ENCODE data around the gene AIMP1.
"Not testable (repeated sequence)": the region's sequence is repeated elsewhere in the genome, so short reads cannot be mapped to it uniquely, and the experiment has no call there.

The AIMP1 gene

DNA sequence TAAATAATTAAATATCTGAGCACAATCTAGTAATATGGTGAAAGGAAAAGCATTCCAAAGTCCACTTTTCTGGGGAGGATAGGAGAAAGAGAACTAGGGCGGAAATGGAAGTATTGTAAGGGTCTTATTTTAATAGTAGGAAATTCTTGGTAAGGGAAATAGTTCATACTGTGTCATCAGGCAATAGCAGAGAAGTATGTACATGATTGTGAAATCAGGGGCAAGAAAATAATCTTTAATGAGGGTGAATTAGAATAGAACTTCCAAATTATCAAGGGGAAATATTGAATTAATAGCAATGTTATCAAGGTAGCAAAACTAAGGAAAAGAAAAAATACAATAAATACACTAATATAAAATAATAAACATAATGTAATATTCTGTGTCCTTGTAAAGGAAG lies 37.4 kb downstream of the AIMP1 start:
- DNase-seq = no peak

DNA sequence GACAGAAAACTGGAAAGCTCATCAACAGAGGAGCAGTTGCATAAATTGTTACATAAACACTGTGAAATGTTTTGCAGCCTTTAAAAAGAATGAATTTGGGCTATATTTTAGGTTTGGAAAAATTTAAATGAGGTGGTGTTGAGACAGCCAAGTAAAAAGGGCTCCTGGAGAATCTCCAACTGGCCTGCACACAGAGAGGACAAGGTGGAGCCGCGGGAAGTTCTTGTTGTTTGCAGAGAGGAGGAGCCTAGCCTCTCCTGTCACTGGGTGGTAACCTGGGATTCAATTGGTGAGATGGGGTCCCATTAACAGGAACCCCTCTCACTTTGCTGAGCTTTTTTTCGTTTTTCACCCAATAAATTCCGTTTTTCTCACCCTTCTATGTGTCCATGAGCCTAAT lies 38.8 kb downstream of the AIMP1 start:
- no peak for DNase-seq

DNA sequence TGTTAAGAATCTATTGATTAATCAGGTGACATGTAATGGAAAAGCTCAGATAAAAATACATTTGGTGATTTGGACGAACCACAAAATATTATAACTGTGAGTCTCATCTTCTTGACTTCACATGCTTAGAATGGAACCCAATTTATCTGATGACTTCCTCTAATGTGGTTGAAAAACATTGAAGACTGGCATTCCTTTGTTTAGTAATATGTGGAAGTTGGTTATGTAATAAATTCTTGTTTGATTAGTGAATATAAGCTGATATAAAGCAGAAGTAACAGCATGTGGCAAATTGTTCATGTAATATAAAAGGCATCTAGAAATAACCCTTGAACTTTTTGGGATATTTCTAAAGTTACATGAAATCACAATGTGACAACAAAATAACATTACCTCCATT lies 42.5 kb downstream of the AIMP1 start:
- no peak for DNase-seq

DNA sequence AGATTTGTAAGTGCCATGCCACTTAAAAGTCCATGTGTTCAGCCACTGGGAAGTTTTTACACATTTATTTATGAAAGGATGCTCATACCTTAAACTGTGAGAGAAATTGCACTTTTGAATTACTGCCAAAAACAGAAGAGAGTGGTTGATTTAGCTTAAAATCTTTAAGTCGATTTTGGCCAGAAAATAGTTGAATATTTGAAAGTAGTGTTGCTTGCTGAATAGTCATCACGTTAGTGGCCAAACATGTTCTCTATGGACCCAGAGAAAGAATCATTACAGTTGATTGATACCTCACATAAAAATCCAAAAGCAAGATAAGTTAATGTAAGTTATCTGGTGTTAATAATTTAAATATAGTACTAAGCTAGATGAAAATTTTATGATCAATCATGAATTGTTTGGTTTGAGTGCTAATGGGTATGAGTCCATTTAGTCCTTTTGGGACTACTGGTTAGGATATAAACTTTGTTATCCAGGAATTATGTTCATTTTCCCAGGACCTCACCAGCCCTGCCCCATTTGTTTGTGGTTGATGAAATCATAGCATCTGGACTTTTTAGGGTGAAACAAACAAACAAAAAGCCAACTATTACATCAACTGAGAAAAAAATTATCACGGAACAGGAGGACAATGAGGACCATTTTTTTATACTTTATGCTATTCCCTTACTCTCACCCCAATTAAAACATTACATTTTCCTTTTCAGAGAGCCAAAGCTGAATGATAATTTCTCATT lies 45.9 kb downstream of the AIMP1 start:
- no peak for DNase-seq

DNA sequence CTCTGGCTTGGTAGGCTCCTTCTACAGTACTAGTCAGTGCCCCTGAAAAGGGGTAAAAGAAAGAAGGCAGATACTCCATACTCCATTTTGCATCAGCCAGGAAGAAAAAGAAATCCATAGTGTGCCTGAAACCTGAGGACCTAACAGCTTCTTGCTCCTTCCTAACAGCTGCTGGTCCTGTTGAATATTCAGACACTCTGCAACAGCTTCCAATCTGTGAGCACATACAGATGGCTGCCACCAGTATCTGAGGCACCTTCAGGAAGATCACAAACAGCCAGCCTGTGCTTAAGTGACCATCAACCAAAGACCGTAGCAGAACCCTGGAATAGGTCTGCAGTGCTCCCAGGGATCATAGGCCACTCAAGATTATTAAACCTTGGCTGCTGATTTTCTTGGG lies 47.9 kb downstream of the AIMP1 start:
- no peak for DNase-seq

DNA sequence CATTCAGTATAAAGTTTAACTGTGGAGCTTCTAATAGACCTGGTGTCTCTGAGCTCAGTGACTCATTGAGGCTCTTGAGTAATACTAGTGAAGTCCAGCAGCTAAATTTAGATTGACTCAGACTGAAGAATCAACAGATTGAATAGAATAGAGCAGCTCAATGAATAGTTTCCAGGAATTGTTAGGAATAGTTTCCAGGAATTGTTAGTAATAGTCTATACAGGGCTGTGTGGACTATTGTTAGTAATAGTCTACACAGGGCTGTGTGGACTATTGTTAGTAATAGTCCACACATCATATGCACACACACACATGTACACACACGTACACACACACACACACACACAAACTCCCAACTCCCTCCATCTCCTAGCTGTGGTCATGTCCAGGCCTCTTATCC lies 49.3 kb downstream of the AIMP1 start:
- no peak for DNase-seq

DNA sequence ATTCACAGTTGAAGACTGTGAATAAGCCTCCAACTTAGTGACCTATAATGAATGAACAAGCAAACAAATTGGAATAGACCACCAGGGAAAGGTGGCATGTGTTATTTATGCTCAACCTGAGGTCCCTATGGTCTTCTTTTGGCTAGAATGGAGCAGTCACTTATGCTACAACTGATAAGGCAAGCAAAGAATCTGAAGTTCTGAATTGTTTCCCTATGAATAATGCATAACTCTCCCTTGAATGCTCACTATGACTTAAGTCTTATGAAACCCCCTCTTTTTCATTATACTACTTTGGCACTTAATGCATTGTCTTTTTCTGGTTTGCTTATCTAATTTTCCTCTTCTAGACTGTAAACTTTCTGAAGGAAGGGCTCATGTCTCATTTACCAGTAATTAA lies 49.7 kb downstream of the AIMP1 start:
- no peak for DNase-seq

DNA sequence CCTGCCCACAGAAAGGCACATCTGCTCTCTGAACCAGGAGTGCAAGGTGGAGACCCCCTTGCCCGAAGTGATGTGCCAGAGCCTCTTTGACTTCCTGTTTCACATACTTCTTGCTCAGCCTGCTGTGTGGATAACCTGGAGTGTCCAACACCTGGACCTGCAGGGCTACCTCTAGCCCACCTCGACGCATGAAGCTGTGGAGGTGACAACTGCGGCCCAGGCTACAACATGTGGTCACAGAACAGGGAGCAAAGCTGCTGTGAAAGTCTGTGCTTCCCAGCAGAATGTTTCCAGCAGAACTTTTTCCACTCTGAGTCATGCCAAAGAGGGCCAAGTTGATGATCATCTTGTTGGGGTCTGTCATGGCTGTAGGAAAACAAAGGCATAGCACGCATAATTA lies 50.7 kb downstream of the AIMP1 start:
- no peak for DNase-seq

DNA sequence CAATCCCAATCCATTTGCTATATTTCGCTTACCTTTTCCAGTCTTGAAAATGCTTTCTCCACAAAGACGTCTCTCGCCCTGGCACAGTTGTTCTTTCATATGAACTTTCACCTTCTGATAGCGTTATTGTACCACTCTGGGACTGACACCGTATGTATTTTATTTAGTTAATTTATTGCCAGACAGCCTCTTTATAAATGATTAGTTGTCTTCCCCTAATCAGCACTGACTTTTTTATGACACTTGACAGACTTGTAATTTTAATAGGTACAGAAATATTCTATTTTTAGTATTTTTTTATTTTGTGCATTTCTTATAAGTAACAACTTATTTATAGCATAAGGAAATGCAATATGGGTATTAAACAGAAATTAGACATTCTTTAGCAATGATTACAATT lies 52.3 kb downstream of the AIMP1 start, which contains the start of gene GIMD1:
Gene GIMD1, minus strand, starts transcription at position 101 of the 400 bp plus-strand sequence. CDS start 1,343 bp downstream, outside the sequence.
- no peak for DNase-seq

DNA sequence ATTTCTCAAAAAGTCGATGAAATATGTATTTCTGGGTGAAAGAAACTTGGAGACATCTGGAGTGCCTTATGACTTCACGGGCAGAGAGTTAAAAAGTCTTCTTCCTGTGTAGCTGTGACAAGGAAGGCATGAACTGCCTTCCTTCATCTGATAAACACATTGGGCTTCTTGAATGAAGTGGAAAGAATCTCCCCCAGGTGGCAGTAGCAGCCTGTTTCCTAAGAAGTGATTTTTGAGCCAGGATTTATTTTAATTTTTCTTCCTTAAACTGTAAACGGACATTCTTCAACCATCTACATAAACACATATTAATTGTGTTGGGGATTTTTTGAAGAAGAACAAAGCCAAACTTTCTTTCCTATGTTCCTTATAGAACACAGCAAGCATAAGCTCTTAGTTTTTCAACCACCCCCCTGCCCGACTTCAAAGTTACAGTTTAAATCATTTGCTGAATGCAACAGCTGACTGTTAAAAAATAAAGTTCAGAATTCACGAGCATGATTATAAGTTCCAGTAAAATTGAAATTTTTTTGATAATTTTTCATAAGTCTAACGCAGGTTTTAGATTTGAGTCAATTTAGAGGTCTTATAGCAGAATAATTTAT lies 53.2 kb downstream of the AIMP1 start:
- DNase-seq = peak; percentile 23

DNA sequence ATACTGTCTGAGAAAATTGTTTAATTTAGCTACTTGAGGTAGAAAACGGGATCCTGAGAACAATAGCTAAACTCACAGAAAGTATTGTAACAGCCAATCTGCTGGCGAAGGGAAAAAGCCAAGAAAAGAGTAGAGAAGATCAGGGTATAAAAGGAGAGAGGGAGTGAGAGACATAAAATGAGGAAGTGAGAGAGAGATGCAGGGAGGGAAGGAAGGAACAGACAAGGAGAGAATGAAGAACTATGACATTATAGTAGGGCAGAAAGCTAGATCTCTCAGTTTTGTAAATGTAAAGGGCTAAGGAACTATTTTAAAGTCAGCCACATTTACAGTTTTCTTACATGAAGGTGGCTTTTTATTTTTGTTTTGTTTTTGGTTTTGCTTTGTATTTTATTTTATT lies 53.9 kb downstream of the AIMP1 start:
- DNase-seq = no peak

DNA sequence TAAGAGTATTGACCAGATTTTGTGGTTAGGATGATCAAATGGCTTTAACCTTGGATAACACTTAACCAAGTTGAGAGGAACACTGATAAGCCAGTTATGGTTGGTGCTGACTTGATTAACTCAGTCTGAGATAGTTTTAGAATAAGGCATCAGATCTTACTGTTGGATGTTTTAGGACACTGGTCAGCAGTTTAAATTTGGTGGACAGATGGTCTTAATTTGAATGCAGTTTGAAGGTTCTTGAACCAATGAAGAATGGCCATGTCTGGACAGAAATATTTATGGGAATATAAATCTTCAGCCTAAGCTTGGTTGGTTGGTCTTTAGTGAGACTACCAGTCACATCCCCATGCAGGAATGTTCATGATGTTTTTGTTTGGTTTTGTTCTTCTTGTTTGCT lies 54.8 kb downstream of the AIMP1 start:
- DNase-seq = no peak

DNA sequence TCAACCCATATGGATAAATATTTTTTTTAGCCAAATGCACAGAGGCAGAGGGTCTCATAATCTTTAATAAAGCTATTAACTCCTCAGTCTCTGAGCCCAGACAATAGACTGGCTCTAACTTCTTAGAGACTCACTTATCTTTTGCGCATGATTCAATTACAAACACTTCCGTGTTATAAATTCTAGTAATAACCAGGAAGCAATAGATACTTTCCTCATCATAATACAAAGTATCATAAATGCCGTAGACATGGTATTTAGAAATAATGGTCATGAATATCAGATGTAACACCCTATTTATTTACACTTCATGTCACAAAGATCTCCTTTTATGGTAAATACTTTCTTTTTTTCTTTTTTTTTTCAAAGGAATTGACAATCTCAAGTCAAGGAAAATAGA lies 56.7 kb downstream of the AIMP1 start:
- no peak for DNase-seq

DNA sequence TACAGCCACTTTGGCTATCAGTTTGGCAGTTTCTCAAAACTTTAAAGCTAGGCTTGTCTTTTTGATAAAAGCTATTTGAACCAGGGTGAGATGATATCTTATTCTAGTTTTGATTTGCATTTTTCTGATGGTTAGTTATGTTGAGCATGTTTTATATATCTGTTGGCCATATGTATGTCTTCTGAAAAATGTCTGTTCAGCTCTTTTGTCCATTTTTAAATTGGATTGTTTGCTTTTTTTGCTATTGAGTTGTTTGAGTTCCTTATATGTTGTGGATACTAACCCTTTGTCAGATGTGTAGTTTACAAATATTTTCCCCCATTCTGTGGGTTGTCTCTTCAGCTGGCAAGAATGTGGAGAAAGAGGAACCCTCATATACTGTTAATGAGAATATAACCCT lies 63.8 kb downstream of the AIMP1 start:
- DNase-seq = no peak

DNA sequence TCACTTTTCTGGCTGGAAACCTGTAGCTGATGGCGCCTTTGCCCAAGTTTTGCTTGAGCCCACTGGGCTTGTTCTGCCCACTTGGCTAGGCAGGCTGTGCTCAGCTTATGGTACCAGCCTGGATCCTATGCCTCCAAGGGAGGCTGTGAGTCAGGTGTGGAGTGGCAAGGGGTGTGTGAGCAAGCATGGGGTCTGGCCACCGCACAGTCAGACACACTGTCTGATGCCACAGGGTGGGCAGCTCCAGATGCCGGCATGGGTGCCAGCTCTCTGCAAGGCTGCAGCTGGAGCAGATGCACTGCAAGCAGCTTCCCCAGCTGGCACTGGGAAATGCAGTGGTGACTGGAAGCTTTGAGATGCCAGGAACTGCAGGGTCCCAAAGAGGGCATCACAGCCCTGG lies 68.5 kb downstream of the AIMP1 start:
- no peak for DNase-seq

DNA sequence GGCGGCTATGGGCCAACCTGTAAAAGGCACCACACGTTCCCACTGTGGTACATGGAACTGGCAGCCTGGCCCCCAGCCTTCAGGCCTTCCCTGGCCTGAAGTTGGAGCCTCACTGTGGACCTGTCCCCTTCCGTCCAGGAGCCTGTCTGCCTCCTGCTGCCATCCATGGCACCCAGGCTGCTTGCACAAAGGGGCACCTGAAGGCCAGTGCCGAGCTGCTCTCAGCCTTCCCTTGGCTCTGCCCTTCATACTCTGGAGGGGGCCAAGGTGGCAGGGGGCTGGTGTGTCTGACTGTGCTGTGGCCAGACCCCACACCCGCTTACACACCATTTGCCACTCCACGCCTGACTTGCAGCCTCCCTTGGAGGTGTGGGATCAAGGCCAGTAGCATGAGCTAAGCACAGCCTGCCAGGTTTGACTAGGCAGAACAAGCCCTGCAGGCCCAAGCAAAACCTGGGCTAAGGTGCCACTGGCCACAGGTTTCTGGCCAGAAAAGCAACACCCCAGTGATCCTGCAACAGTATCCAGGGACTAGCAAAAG lies 69.6 kb downstream of the AIMP1 start:
- no peak for DNase-seq

DNA sequence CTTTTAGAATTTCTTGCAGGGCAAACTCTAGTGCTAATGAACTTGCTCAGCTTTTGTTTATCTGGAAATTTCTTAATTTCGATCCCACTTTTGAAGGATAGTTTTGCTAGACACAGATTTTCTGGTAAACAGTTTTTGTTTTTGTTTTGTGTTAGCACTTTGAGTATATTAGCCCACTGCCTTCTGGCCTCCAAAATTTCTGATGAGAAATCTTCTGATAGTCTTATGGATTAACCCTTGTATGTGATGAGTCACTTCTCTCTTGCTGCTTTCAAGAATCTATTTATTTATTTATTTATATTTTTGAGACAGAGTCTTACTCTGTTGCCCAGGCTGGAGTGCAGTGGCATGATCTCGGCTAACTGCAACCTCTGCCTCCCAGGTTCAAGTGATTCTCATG lies 79.2 kb downstream of the AIMP1 start:
- no peak for DNase-seq

DNA sequence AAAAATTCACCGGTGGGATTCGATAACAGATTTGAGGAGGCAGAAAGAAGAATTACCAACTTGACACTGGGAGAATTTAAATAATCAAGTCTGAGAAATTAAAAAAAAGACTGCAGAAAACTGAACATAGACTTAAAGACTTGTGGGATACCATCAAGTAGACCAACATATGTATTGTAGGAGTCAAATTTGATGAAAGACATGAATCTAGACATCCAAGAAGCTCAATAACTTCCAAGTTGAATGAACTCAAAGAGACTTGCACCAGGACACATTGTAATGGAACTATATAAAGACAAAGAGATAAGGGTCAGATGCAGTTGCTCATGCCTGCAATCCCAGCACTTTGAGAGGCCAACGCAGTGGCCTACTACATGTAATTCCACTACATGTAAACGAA lies 82.5 kb downstream of the AIMP1 start:
- DNase-seq = not testable (repeated sequence)

Measured in CD4-positive, alpha-beta T cell treated with Interleukin-10 for 1 hour (primary cell).